Measurements from ENCODE around the gene RPTOR.

RPTOR gene

DNA sequence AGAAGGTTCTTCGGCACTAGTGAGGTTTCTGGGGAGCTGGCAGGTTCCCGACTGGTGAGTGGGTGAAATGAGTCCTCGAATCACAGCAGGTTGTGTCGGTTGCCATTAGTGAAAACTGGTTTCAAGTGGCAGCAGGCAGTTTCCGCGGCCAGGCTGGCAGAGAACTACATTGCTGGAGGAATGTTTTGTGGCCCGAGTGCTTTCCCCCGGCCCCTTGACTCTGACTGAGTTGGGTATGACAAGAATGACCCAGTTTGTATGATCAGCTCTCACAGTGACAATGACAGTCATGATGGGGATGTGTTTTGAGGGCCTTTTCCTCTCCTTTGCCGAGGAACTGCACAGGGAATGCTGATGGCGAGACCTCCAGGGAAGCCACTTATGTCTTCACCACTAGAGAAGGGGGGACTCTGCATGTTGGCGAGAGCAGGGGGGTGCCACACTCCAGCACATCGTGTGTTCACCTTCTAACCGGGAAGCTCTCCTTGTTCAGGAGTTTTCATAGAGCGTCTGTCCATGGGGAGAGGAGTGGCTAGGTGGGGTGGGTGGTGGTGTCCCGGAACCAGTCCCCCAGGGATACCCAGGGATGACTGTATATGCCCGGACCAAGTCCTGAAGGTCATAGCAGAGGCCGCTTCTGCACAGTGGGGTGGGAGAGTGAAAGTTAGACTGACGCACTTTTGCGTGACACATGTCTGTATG, 241.0 kb downstream of the RPTOR start:
- Histone ChIP-seq H3K36me3 (ENCODE audit: control insufficient read depth in 1 of 2, insufficient read depth in 2 of 2, low read length in 2 of 2) (no peaks in the 10 kb centered on the region), H3K4me1 (ENCODE audit: control insufficient read depth in 1 of 2, insufficient read depth in 2 of 2, low read length in 2 of 2) (peaks cover 24 to 26% of the 10 kb centered on the region in 2 donors), H3K9ac (ENCODE audit: low read depth in 1 of 2, low read length in 2 of 2) (no peak overlapping the region), H3K4me3 (ENCODE audit: low read depth in 1 of 2, low read length in 2 of 2) (no peak overlapping the region), H3K27me3 (ENCODE audit: control insufficient read depth in 1 of 2, insufficient read depth in 2 of 2, low read length in 2 of 2) (no peaks in the 10 kb centered on the region), H3K27ac (ENCODE audit: low read depth, low read length) (no peak overlapping the region), H3K9me3 (ENCODE audit: control insufficient read depth in 1 of 2, low read length in 2 of 2) (no peaks in the 10 kb centered on the region)

DNA sequence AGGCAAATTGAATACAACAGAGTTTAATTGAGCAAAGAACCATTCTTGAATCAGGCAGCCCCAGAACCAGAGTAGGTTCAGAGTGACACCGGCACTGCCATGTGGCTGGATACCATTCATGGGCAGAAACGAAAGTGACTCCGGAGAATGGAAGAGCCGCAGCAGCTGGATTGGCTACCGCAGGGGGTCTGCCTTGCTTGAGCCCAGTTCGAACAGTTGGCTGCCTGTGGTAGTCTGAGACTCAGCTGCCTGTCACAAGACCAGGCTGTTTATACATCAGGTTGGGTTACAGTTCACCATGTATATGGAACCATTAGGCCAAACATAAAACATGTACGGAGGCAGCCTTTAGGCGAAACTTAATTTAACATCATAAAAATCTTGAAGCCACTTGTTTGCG, 241.8 kb downstream of the RPTOR start:
- Histone ChIP-seq H3K27ac (ENCODE audit: low read depth, low read length) (no peak overlapping the region), H3K9ac (ENCODE audit: low read depth in 1 of 2, low read length in 2 of 2) (no peak overlapping the region), H3K4me1 (ENCODE audit: control insufficient read depth in 1 of 2, insufficient read depth in 2 of 2, low read length in 2 of 2) (peaks cover 19 to 26% of the 10 kb centered on the region in 2 donors), H3K36me3 (ENCODE audit: control insufficient read depth in 1 of 2, insufficient read depth in 2 of 2, low read length in 2 of 2) (no peaks in the 10 kb centered on the region), H3K27me3 (ENCODE audit: control insufficient read depth in 1 of 2, insufficient read depth in 2 of 2, low read length in 2 of 2) (no peaks in the 10 kb centered on the region), H3K4me3 (ENCODE audit: low read depth in 1 of 2, low read length in 2 of 2) (no peak overlapping the region), H3K9me3 (ENCODE audit: control insufficient read depth in 1 of 2, low read length in 2 of 2) (no peaks in the 10 kb centered on the region)

DNA sequence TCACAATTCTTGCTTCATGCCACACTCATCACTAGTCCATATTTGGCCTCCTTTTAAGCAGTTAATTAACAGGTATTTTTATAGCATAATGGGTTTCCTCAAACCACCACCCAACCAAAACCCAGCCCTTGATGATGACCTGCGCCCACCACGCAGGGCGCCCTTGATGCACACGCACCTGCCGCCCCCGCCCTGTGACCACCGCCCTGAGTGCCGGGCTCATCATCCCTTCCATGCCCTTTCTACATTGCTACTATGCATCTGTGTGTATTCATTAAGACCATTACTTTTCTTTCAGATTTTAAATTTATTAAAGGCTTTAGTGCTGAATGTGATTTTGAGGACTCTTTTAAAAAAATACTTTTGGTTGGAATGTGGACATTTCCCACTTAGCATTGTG, 242.2 kb downstream of the RPTOR start:
- Histone ChIP-seq H3K9ac (ENCODE audit: low read depth in 1 of 2, low read length in 2 of 2) (no peak overlapping the region), H3K36me3 (ENCODE audit: control insufficient read depth in 1 of 2, insufficient read depth in 2 of 2, low read length in 2 of 2) (no peaks in the 10 kb centered on the region), H3K4me1 (ENCODE audit: control insufficient read depth in 1 of 2, insufficient read depth in 2 of 2, low read length in 2 of 2) (peaks cover 19 to 28% of the 10 kb centered on the region in 2 donors), H3K9me3 (ENCODE audit: control insufficient read depth in 1 of 2, low read length in 2 of 2) (no peaks in the 10 kb centered on the region), H3K27me3 (ENCODE audit: control insufficient read depth in 1 of 2, insufficient read depth in 2 of 2, low read length in 2 of 2) (no peaks in the 10 kb centered on the region), H3K27ac (ENCODE audit: low read depth, low read length) (no peak overlapping the region), H3K4me3 (ENCODE audit: low read depth in 1 of 2, low read length in 2 of 2) (no peak overlapping the region)

DNA sequence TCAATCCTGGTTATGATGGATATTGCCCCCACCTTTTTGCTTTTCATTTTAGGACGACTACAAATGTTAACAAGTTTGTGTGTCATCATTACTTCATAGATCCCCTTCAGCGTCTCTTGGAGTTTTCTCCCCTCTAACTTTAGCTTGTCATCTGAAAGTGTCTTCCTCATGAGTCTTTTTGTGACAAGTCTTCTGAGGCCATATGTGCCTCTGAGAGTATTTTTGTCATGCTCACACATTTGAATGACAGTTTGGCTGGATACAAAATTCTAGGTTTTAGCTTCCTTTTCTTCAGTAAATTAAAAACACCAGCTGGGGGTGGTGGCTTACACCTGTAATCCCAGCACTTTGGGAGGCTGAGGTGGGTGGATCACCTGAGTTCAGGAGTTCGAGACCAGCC, 243.2 kb downstream of the RPTOR start:
- Histone ChIP-seq H3K4me1 (ENCODE audit: control insufficient read depth in 1 of 2, insufficient read depth in 2 of 2, low read length in 2 of 2) (peaks cover 14 to 27% of the 10 kb centered on the region in 2 donors), H3K9me3 (ENCODE audit: control insufficient read depth in 1 of 2, low read length in 2 of 2) (no peaks in the 10 kb centered on the region), H3K27me3 (ENCODE audit: control insufficient read depth in 1 of 2, insufficient read depth in 2 of 2, low read length in 2 of 2) (no peaks in the 10 kb centered on the region), H3K27ac (ENCODE audit: low read depth, low read length) (no peak overlapping the region), H3K9ac (ENCODE audit: low read depth in 1 of 2, low read length in 2 of 2) (no peak overlapping the region), H3K4me3 (ENCODE audit: low read depth in 1 of 2, low read length in 2 of 2) (no peak overlapping the region), H3K36me3 (ENCODE audit: control insufficient read depth in 1 of 2, insufficient read depth in 2 of 2, low read length in 2 of 2) (no peaks in the 10 kb centered on the region)

DNA sequence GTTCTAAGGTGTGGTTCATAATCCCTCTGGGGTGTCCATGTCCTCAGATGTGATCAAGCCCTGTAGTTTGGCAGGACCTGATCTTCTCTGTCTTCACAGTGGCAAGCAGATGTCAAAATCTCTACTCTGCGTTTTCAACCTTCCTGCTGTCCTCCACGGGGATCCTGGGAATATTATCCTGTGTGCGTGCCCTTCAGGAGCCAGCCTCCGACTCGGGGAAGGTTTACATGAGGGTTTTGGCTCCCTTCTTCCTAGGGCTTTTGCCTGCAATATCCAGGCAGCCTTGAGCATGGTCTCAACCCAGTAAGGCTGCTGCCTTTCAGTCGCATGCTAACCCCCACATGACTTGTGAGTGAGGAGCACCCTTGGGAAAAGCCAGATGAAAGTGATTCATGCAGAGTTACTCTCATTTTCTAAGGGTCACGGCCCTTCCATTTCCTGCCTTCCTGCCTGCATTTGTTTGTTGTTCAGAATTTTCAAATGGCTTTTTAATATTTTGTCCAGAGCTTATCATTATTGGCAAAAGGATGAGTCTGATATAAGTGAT, 244.8 kb downstream of the RPTOR start:
- Histone ChIP-seq H3K27me3 (ENCODE audit: control insufficient read depth in 1 of 2, insufficient read depth in 2 of 2, low read length in 2 of 2) (no peaks in the 10 kb centered on the region), H3K27ac (ENCODE audit: low read depth, low read length) (peak overlapping the region; percentile 13), H3K9ac (ENCODE audit: low read depth in 1 of 2, low read length in 2 of 2) (no peak overlapping the region), H3K36me3 (ENCODE audit: control insufficient read depth in 1 of 2, insufficient read depth in 2 of 2, low read length in 2 of 2) (peaks cover 0 to 7% of the 10 kb centered on the region in 2 donors), H3K4me3 (ENCODE audit: low read depth in 1 of 2, low read length in 2 of 2) (no peak overlapping the region), H3K4me1 (ENCODE audit: control insufficient read depth in 1 of 2, insufficient read depth in 2 of 2, low read length in 2 of 2) (peaks cover 13 to 18% of the 10 kb centered on the region in 2 donors), H3K9me3 (ENCODE audit: control insufficient read depth in 1 of 2, low read length in 2 of 2) (no peaks in the 10 kb centered on the region)

DNA sequence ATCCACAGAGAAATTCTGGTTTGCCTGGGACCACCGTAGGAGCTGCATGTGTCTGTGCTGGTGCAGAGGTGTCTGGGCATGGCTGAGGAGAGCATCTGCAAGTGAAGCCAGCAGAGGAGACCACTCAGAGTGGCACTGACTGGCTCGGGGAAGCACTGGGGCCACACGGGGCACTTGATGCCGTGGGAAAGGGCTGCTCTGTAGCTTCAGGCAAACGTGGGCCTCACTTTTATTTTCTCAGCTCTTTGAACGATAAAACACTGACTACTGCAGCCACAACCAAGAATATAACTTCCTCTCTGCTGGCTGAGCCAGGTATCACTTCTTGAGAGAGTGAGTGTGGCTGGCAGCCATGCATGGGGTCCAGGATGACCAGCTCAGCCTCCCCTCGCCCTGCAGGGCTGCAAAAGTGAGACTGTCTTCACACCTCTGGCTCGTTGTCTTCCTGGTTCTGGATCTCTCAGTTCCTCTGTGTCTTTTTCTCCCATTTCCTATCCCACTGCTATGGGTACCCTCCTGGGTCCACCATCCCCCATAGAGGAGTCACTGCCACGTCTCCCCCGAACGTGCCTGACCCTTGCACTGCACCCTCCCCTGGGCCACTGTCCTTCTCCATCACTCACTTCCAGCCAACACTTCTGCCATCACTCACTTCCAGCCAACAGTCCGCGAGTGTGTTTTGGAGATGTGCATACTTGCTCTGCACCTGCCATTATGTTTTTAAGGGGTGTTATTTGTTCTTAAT, 245.6 kb downstream of the RPTOR start:
- no peaks in the 10 kb centered on the region for H3K9me3 ChIP-seq (ENCODE audit: control insufficient read depth in 1 of 2, low read length in 2 of 2)
- peak overlapping the region in 1 of 2 donors; percentile 23 for H3K9ac ChIP-seq (ENCODE audit: low read depth in 1 of 2, low read length in 2 of 2)
- H3K27me3 ChIP-seq (ENCODE audit: control insufficient read depth in 1 of 2, insufficient read depth in 2 of 2, low read length in 2 of 2), result no peaks in the 10 kb centered on the region
- no peak overlapping the region for H3K27ac ChIP-seq (ENCODE audit: low read depth, low read length)
- peaks cover 13 to 18% of the 10 kb centered on the region in 2 donors for H3K4me1 ChIP-seq (ENCODE audit: control insufficient read depth in 1 of 2, insufficient read depth in 2 of 2, low read length in 2 of 2)
- peaks cover 0 to 7% of the 10 kb centered on the region in 2 donors for H3K36me3 ChIP-seq (ENCODE audit: control insufficient read depth in 1 of 2, insufficient read depth in 2 of 2, low read length in 2 of 2)
- no peak overlapping the region for H3K4me3 ChIP-seq (ENCODE audit: low read depth in 1 of 2, low read length in 2 of 2)

DNA sequence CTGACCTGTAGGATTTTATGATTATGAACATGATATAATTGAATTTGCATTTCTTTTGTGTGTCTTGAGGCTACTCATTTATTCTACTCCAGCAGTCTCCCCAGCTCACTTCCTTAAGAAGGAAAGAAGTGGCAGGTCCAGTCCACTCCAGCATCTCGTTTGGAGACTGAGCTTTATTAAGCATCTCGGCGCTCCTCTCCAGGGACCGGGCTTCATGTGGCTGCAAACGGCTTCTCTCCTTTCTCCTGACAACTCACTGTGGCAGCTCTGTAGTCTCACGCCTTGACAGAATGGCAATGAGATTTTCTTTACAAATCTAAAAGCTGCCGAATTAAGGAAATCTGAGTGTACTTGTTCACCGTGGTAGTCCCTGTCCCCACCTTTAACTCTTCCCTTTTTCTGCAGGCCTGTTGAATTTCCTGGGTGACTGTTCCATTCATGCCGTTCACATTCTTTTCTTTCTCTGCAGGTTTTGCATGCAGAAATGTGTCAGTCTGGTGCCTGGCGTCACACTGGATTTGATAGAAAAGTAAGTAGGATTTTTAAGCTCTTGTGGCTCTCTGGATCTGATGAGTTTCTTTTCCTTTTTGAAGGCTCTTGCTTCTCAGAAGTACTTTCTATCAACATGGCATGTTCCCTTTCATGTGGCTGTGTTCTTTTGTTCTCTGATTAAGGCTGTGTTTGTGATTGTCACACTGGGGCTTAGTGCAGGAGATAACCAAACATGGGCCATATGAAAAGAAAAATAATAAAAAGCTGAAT, 246.5 kb downstream of the RPTOR start:
- H3K27me3 ChIP-seq (ENCODE audit: control insufficient read depth in 1 of 2, insufficient read depth in 2 of 2, low read length in 2 of 2), result no peaks in the 10 kb centered on the region
- H3K9me3 ChIP-seq (ENCODE audit: control insufficient read depth in 1 of 2, low read length in 2 of 2), result no peaks in the 10 kb centered on the region
- H3K4me3 ChIP-seq (ENCODE audit: low read depth in 1 of 2, low read length in 2 of 2), result no peak overlapping the region

DNA sequence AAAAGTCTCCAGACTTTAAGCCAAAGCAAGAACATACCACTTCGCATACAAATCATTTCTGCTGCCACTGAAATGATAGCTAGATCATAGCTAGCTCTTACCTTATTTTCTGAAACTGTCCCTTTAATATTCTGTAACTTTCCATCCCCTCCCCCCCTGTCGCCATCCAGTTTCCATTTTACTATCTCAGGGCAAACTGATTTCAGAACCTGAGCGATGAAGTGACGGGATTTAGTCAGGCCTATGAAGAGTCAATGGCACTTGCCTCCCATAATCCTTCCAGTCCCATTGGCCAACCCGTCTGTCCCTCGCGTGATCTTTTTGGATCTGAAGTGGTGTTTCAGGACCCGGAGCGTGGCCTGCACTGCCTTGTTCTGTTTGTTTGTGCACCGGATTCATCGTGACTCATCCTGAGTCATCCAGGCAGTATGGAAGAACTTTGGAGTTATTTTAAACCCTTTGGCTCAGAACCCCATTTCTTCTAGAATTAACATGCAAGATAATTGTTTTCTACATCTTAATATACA, 247.2 kb downstream of the RPTOR start:
- Histone ChIP-seq H3K4me1 (ENCODE audit: control insufficient read depth in 1 of 2, insufficient read depth in 2 of 2, low read length in 2 of 2) (peaks cover 13 to 18% of the 10 kb centered on the region in 2 donors), H3K27ac (ENCODE audit: low read depth, low read length) (peak overlapping the region; percentile 48), H3K36me3 (ENCODE audit: control insufficient read depth in 1 of 2, insufficient read depth in 2 of 2, low read length in 2 of 2) (peaks cover 0 to 11% of the 10 kb centered on the region in 2 donors), H3K27me3 (ENCODE audit: control insufficient read depth in 1 of 2, insufficient read depth in 2 of 2, low read length in 2 of 2) (no peaks in the 10 kb centered on the region), H3K9ac (ENCODE audit: low read depth in 1 of 2, low read length in 2 of 2) (no peak overlapping the region), H3K4me3 (ENCODE audit: low read depth in 1 of 2, low read length in 2 of 2) (no peak overlapping the region), H3K9me3 (ENCODE audit: control insufficient read depth in 1 of 2, low read length in 2 of 2) (no peaks in the 10 kb centered on the region)

More for the DNA sequence above, 246.5 kb downstream of the RPTOR start:
- Histone ChIP-seq H3K27ac (ENCODE audit: low read depth, low read length) (peak overlapping the region; percentile 48), H3K4me1 (ENCODE audit: control insufficient read depth in 1 of 2, insufficient read depth in 2 of 2, low read length in 2 of 2) (peaks cover 13 to 18% of the 10 kb centered on the region in 2 donors), H3K36me3 (ENCODE audit: control insufficient read depth in 1 of 2, insufficient read depth in 2 of 2, low read length in 2 of 2) (peaks cover 0 to 11% of the 10 kb centered on the region in 2 donors), H3K9ac (ENCODE audit: low read depth in 1 of 2, low read length in 2 of 2) (no peak overlapping the region)

DNA sequence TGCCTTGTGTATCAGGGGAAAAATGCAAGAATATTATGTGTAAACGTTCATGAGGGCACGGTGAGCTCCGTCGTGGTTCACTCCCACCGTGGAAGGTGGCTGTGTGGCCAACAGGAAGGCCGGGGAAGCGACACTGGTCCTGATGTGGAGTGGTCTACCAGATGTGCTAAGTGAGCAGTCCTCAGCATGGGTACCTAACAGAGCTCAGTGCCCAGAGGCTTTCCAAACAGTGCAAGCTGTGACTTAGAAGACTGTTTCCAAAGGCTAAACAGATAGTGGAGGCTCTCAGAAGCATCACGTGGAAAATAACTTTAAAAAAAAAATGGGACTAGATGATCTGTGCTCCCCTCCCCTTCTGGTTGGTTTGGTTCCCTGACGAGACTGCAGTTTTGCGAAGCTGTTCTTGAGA, 247.7 kb downstream of the RPTOR start:
- Histone ChIP-seq H3K27me3 (ENCODE audit: control insufficient read depth in 1 of 2, insufficient read depth in 2 of 2, low read length in 2 of 2) (no peaks in the 10 kb centered on the region), H3K9ac (ENCODE audit: low read depth in 1 of 2, low read length in 2 of 2) (no peak overlapping the region), H3K36me3 (ENCODE audit: control insufficient read depth in 1 of 2, insufficient read depth in 2 of 2, low read length in 2 of 2) (peaks cover 0 to 11% of the 10 kb centered on the region in 2 donors), H3K9me3 (ENCODE audit: control insufficient read depth in 1 of 2, low read length in 2 of 2) (no peaks in the 10 kb centered on the region), H3K4me1 (ENCODE audit: control insufficient read depth in 1 of 2, insufficient read depth in 2 of 2, low read length in 2 of 2) (peaks cover 13 to 18% of the 10 kb centered on the region in 2 donors), H3K4me3 (ENCODE audit: low read depth in 1 of 2, low read length in 2 of 2) (no peak overlapping the region), H3K27ac (ENCODE audit: low read depth, low read length) (peak overlapping the region; percentile 52)
